ENCODE measurements around the gene ERI3. TPM values are rescaled to one million over a fixed set of nuclear protein-coding genes. Genes with fewer than 3 reads are reported as not detected.

ERI3 gene
- total RNA-seq, 4 donors from 2014 or later = 31.9 to 58.8 (median 48.1) TPM

DNA sequence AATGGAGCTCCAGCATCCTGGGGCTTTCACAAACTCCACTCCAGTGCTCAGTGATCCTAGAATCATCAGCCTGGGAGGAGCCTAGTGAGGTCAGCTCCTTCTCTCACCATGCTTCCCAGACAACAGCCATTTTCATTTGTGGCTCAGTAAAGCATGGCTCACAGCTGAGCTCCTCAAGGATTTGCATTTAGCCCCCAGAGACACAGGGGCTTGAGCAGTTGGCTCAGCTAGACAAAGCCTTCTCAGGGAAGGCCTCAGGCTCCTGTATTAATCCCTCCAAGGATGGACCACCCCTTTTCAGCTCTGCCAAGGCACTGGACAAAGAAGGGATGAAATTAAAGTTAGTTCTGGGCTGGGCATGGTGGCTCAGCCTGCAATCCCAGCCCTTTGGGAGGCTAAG is 39.5 kb downstream of the ERI3 start:
- no peak overlapping the region for H3K4me3 ChIP-seq
- H3K4me1 ChIP-seq = no peaks in the 10 kb centered on the region
- no peak overlapping the region for H3K27ac ChIP-seq
- no peak for ATAC-seq
- H3K27me3 ChIP-seq = no peaks in the 10 kb centered on the region
- H3K36me3 ChIP-seq = peaks cover 0 to 97% of the 10 kb centered on the region in 2 donors
- no peaks in the 10 kb centered on the region for H3K9me3 ChIP-seq
- no peak for TF ChIP-seq POLR2A (IDR thresholded peaks at IDR 0.05)

DNA sequence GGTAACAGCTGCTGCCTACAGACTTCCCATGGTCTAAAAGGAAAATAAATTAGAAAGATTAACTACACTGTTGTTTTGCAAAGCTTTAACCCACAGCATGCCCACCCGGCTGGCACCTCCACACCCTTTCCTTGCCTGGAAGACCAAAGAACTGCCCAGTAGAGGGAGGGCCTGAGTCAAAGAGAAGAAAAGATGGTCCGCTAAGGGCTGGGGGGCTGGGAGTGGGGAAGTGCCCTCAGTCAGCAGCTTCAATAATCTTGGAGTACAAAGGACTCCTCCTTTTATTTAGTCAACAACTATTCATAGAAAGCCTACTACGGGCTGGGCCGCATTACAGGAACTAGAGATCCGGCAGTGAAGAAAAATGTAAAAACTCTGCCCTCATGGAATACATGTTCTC is 40.6 kb downstream of the ERI3 start:
- Histone ChIP-seq H3K4me3 (no peak overlapping the region), H3K27me3 (no peaks in the 10 kb centered on the region), H3K9me3 (no peaks in the 10 kb centered on the region), H3K27ac (no peak overlapping the region), H3K4me1 (no peaks in the 10 kb centered on the region), H3K36me3 (peaks cover 0 to 98% of the 10 kb centered on the region in 2 donors)
- no peak for ATAC-seq
- no peak for TF ChIP-seq POLR2AphosphoS5 (IDR thresholded peaks at IDR 0.05)
- TF ChIP-seq EP300 (IDR thresholded peaks at IDR 0.05) = no peak
- 89% methylated on average over 3 of the region's 5 CpGs; no CpG with 5 or more reads in 1 of the 2 donors for WGBS, 2 donors (ENCODE audit: low coverage in 1 of 2)

DNA sequence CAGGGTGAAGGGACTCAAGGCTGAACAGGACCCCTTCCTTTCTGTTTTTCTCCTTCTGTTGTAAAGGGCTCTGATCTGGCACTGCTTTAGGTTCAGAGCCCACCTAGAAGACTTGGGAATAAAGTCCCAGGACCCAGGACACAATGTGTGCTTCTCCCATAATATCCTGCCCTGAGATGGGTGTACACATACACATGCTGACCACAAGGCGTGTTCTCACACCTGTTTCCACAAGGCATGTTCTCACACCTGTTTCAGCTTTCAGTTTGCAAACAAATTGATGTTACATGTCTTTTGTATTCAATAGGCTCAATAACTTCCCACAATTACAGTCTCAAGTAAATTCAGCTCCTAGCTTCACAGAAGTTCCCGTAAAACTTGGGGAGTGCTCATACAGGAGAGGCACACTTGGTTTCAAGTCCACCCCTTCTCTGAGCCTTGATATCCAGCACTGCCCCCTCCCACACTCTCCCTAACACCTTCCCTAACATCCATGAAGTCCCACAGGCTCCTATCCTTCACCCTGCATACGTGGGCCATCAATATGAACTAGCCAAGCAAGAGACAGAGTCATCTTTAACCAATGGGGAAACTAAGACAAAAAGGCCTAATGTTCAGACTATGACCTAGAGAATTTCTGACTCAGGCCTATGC is 41.7 kb downstream of the ERI3 start:
- no peaks in the 10 kb centered on the region for H3K9me3 ChIP-seq
- H3K27me3 ChIP-seq = no peaks in the 10 kb centered on the region
- H3K4me3 ChIP-seq = no peak overlapping the region
- no peaks in the 10 kb centered on the region for H3K4me1 ChIP-seq
- WGBS, 2 donors (ENCODE audit: low coverage in 1 of 2) = 83 to 93% methylated on average over 3 of the region's 3 CpGs
- H3K27ac ChIP-seq = no peak overlapping the region
- peaks cover 0 to 98% of the 10 kb centered on the region in 2 donors for H3K36me3 ChIP-seq
- TF ChIP-seq POLR2AphosphoS5 (IDR thresholded peaks at IDR 0.05) (no peak), EP300 (IDR thresholded peaks at IDR 0.05) (no peak), POLR2A (IDR thresholded peaks at IDR 0.05) (no peak)
- TF ChIP-seq, protein P1, sequence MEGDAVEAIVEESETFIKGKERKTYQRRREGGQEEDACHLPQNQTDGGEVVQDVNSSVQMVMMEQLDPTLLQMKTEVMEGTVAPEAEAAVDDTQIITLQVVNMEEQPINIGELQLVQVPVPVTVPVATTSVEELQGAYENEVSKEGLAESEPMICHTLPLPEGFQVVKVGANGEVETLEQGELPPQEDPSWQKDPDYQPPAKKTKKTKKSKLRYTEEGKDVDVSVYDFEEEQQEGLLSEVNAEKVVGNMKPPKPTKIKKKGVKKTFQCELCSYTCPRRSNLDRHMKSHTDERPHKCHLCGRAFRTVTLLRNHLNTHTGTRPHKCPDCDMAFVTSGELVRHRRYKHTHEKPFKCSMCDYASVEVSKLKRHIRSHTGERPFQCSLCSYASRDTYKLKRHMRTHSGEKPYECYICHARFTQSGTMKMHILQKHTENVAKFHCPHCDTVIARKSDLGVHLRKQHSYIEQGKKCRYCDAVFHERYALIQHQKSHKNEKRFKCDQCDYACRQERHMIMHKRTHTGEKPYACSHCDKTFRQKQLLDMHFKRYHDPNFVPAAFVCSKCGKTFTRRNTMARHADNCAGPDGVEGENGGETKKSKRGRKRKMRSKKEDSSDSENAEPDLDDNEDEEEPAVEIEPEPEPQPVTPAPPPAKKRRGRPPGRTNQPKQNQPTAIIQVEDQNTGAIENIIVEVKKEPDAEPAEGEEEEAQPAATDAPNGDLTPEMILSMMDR (IDR thresholded peaks at IDR 0.05) = no peak
- no peak for ATAC-seq

DNA sequence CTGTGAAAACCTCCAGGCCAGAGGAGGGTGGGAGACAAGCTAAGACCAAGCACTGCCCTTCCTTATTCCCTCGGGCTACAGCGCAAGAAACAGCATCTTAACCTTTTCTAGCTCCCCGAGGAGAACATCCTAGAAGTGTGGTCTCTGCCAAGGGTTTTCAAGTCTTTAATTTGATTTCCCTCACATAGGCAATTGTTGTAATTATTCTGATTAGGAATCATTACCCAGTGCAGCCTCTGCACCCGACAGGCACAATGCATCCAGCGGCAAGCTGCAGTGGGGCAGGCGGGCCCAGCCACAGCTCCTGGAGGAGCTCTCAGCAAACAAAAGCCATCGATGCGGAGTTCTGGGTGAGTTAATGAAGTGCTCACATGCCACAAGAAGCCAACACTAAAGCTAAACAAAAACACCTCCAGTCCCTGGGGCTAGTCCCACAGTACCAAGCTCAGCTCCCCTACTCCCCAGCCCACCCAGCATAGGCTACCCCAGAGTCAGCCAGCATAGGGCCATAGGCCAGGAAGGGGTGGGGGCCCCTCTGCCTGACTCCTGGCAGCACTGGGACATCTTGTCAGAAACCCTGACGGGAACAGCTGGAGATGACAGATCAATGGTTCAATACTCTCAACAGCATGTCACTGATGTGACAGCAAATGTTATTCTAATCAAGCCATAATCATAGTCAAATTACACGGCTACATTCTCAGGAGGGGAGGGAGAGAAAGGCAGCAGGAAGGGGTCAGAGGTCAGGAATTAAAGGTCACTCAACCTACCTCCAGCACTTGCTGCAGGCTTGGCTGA is 42.5 kb downstream of the ERI3 start:
- H3K36me3 ChIP-seq = peaks cover 0 to 99% of the 10 kb centered on the region in 2 donors
- TF ChIP-seq EP300 (IDR thresholded peaks at IDR 0.05) (no peak), POLR2AphosphoS5 (IDR thresholded peaks at IDR 0.05) (no peak), POLR2A (IDR thresholded peaks at IDR 0.05) (no peak)
- TF ChIP-seq, protein P1 (IDR thresholded peaks at IDR 0.05) = no peak
- ATAC-seq = no peak
- H3K9me3 ChIP-seq = no peaks in the 10 kb centered on the region
- no peak overlapping the region for H3K27ac ChIP-seq
- no peaks in the 10 kb centered on the region for H3K27me3 ChIP-seq
- no peaks in the 10 kb centered on the region for H3K4me1 ChIP-seq
- H3K4me3 ChIP-seq = no peak overlapping the region
- 75 to 83% methylated on average over 5 to 6 of the region's 10 CpGs for WGBS, 2 donors (ENCODE audit: low coverage in 1 of 2)

DNA sequence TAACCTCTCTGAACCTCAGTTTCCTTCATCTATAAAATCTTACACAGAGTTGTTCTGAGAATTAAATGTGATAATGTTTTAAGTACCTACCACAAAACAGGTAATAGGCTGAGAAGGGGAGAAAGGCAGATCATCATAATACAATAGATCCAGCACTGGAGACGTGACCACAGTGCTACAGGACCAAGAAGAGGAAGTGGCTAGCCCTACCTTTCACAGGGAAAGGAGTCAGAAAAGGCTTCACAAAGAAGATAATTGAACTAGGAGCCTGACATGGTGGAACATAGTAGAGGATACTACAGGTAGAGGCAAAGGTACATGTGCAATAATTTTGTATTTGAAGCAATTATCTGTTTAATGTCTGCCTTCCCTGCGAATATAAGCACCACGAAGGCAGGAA is 45.1 kb downstream of the ERI3 start:
- H3K9me3 ChIP-seq = no peaks in the 10 kb centered on the region
- WGBS, 2 donors (ENCODE audit: low coverage in 1 of 2) = 92 to 93% methylated on average over 2 to 3 of the region's 3 CpGs
- H3K27me3 ChIP-seq = no peaks in the 10 kb centered on the region
- TF ChIP-seq, protein P1 (IDR thresholded peaks at IDR 0.05) = no peak
- TF ChIP-seq POLR2A (IDR thresholded peaks at IDR 0.05) = no peak
- H3K27ac ChIP-seq = no peak overlapping the region
- ATAC-seq = no peak
- no peaks in the 10 kb centered on the region for H3K4me1 ChIP-seq
- H3K4me3 ChIP-seq = no peak overlapping the region
- H3K36me3 ChIP-seq = peaks cover 0 to 99% of the 10 kb centered on the region in 2 donors

- Histone ChIP-seq H3K27ac (no peak overlapping the region), H3K4me3 (no peak overlapping the region), H3K9me3 (no peaks in the 10 kb centered on the region), H3K36me3 (peaks cover 0 to 99% of the 10 kb centered on the region in 2 donors), H3K4me1 (no peaks in the 10 kb centered on the region), H3K27me3 (no peaks in the 10 kb centered on the region)
- 81 to 86% methylated on average over 9 to 11 of the region's 12 CpGs for WGBS, 2 donors (ENCODE audit: low coverage in 1 of 2)
- TF ChIP-seq, protein P1 (IDR thresholded peaks at IDR 0.05) = no peak
- TF ChIP-seq POLR2A (IDR thresholded peaks at IDR 0.05) (no peak), EP300 (IDR thresholded peaks at IDR 0.05) (no peak), POLR2AphosphoS5 (IDR thresholded peaks at IDR 0.05) (no peak)
- no peak for ATAC-seq
These were observed 49.1 kb downstream of the ERI3 start for GRCh38 chr1:44305962-44306422.

Measured in gastroesophageal sphincter (tissue), 4 donors.